Endothelial cell of umbilical vein (primary cell): ENCODE data around the gene LRFN2.

ENCODE experiments used
- POLR2A ChIP-seq: IDR thresholded peaks from 2 replicates; pipeline ENCODE4 v1.6.1; 2012; ENCODE audit warnings: low read depth, mild to moderate bottlenecking, control low read depth, low read length
- POLR2AphosphoS5 ChIP-seq: IDR thresholded peaks from 2 replicates; pipeline ENCODE4 v1.6.1; 2012; ENCODE audit warnings: low read depth, mild to moderate bottlenecking, control low read depth, low read length, moderate library complexity; ENCODE audit not compliant: insufficient read depth
- TF ChIP-seq, protein P1 (sequence below), 2 donors: IDR thresholded peaks; 1 replicate in 1 of 2; 2 replicates in 1 of 2; pipeline ENCODE4 v1.5.1; 2011; ENCODE audit warnings: low read length in 2 of 2, mild to moderate bottlenecking in 2 of 2, moderate library complexity in 2 of 2, control low read depth in 1 of 2, inconsistent platforms in 1 of 2, low read depth in 1 of 2; ENCODE audit not compliant: insufficient read depth in 1 of 2; ENCODE audit errors: extremely low read depth in 1 of 2

DNA sequence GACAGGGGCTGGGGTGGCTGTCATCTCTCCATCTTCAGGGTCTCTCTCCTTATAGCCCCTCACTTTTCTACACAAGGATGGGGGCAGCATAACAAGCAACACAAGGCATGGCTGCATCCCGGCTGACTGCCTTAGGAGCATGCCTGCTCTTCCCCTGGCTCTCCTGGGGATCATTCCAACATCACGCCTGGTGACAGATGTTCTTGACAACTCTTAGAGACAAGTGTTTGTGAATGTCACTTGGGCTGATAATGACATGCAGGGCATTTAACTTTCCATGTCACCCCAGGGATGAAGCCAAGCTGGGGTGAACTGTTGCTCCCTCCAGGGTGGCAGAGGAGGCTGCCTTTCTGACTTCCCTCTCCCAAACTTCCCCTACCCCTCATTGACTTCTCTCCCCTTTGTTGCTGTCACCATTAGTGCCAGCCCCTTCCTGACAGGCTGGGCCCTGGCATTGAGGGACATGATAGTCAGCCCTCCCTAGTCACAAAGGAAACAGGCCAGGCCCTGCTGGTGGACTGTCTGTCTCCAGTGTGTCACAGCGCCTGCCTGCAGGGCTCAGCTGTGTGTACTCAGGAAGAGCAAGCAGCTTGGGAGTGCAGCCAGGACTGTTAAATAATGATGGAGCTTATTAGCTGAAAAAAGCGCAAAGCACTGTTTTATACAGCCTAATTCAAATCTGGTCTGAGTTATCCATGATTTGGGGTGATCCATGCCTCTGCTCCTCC is 161.8 kb downstream of the LRFN2 start:
- TF ChIP-seq POLR2AphosphoS5: no peak
- no peak for TF ChIP-seq POLR2A
- TF ChIP-seq, protein P1, sequence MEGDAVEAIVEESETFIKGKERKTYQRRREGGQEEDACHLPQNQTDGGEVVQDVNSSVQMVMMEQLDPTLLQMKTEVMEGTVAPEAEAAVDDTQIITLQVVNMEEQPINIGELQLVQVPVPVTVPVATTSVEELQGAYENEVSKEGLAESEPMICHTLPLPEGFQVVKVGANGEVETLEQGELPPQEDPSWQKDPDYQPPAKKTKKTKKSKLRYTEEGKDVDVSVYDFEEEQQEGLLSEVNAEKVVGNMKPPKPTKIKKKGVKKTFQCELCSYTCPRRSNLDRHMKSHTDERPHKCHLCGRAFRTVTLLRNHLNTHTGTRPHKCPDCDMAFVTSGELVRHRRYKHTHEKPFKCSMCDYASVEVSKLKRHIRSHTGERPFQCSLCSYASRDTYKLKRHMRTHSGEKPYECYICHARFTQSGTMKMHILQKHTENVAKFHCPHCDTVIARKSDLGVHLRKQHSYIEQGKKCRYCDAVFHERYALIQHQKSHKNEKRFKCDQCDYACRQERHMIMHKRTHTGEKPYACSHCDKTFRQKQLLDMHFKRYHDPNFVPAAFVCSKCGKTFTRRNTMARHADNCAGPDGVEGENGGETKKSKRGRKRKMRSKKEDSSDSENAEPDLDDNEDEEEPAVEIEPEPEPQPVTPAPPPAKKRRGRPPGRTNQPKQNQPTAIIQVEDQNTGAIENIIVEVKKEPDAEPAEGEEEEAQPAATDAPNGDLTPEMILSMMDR (IDR thresholded peaks at IDR 0.05; ENCODE audit: extremely low read depth in 1 of 2, insufficient read depth in 1 of 2, low read depth in 1 of 2, low read length in 2 of 2): no peak
